ENCODE measurements around the gene SLC12A4. TPM values are rescaled to one million over a fixed set of nuclear protein-coding genes. Genes with fewer than 3 reads are reported as not detected.

SLC12A4 gene
- total RNA-seq, 1 experiment from 2014 or later: 41.9 TPM

GRCh38 chr16:67992661-67993206 is 24.3 kb upstream of the SLC12A4 start:
- CTCF ChIA-PET: no interaction called here
- POLR2A ChIA-PET (ENCODE audit: low non-redundant PET): no interaction called here
- H3K9me3 ChIP-seq (ENCODE audit: low read depth, low read length, poor library complexity, severe bottlenecking): no peaks in the 10 kb centered on the region
- no peaks in the 10 kb centered on the region for H3K27me3 ChIP-seq (replicated peaks; ENCODE audit: insufficient read depth, low read depth, low read length, poor library complexity)
- H3K36me3 ChIP-seq (ENCODE audit: insufficient read depth, low read length, poor library complexity, severe bottlenecking): no peaks in the 10 kb centered on the region
- H3K27ac ChIP-seq (ENCODE audit: low read depth, low read length, poor library complexity, severe bottlenecking): no peak overlapping the region
- no peak overlapping the region for H3K4me3 ChIP-seq (ENCODE audit: low read depth, low read length, poor library complexity, severe bottlenecking)
- DNase-seq (ENCODE audit: low spot score): no peak
- peaks cover 5% of the 10 kb centered on the region for H3K4me1 ChIP-seq (ENCODE audit: insufficient read depth, low read length, poor library complexity, severe bottlenecking)
- intact Hi-C loops (cut with micrococcal nuclease; ENCODE audit: unreplicated experiment): loop anchor here (1.0 kb wide), 2 partner anchors 48 to 237 kb away; no protein-coding TSS in a partner anchor
- no TSS peak for BruUV-seq (replicated peaks)
- no peak for TF ChIP-seq EZH2 (IDR thresholded peaks at IDR 0.05; ENCODE audit: borderline replicate concordance, low read depth, low read length, poor library complexity, severe bottlenecking)
- TF ChIP-seq, protein P1, sequence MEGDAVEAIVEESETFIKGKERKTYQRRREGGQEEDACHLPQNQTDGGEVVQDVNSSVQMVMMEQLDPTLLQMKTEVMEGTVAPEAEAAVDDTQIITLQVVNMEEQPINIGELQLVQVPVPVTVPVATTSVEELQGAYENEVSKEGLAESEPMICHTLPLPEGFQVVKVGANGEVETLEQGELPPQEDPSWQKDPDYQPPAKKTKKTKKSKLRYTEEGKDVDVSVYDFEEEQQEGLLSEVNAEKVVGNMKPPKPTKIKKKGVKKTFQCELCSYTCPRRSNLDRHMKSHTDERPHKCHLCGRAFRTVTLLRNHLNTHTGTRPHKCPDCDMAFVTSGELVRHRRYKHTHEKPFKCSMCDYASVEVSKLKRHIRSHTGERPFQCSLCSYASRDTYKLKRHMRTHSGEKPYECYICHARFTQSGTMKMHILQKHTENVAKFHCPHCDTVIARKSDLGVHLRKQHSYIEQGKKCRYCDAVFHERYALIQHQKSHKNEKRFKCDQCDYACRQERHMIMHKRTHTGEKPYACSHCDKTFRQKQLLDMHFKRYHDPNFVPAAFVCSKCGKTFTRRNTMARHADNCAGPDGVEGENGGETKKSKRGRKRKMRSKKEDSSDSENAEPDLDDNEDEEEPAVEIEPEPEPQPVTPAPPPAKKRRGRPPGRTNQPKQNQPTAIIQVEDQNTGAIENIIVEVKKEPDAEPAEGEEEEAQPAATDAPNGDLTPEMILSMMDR (conservative IDR thresholded peaks at IDR 0.05; ENCODE audit: low read depth, low read length): no peak

- no peaks in the 10 kb centered on the region for H3K9me3 ChIP-seq (ENCODE audit: low read depth, low read length, poor library complexity, severe bottlenecking)
- H3K4me3 ChIP-seq (ENCODE audit: low read depth, low read length, poor library complexity, severe bottlenecking): no peak overlapping the region
- intact Hi-C loops (cut with micrococcal nuclease; ENCODE audit: unreplicated experiment): no loop called here
- TF ChIP-seq, protein P1 (conservative IDR thresholded peaks at IDR 0.05; ENCODE audit: low read depth, low read length): no peak
- TF ChIP-seq EZH2 (IDR thresholded peaks at IDR 0.05; ENCODE audit: borderline replicate concordance, low read depth, low read length, poor library complexity, severe bottlenecking): no peak
- no TSS peak for BruUV-seq (replicated peaks)
- ChIA-PET CTCF (no interaction called here), POLR2A (ENCODE audit: low non-redundant PET) (no interaction called here)
- no peaks in the 10 kb centered on the region for H3K36me3 ChIP-seq (ENCODE audit: insufficient read depth, low read length, poor library complexity, severe bottlenecking)
- no peak for DNase-seq (ENCODE audit: low spot score)
- peaks cover 5% of the 10 kb centered on the region for H3K4me1 ChIP-seq (ENCODE audit: insufficient read depth, low read length, poor library complexity, severe bottlenecking)
- no peaks in the 10 kb centered on the region for H3K27me3 ChIP-seq (replicated peaks; ENCODE audit: insufficient read depth, low read depth, low read length, poor library complexity)
- no peak overlapping the region for H3K27ac ChIP-seq (ENCODE audit: low read depth, low read length, poor library complexity, severe bottlenecking)
These were observed 21.6 kb upstream of the SLC12A4 start for GRCh38 chr16:67990018-67990386.

DNA sequence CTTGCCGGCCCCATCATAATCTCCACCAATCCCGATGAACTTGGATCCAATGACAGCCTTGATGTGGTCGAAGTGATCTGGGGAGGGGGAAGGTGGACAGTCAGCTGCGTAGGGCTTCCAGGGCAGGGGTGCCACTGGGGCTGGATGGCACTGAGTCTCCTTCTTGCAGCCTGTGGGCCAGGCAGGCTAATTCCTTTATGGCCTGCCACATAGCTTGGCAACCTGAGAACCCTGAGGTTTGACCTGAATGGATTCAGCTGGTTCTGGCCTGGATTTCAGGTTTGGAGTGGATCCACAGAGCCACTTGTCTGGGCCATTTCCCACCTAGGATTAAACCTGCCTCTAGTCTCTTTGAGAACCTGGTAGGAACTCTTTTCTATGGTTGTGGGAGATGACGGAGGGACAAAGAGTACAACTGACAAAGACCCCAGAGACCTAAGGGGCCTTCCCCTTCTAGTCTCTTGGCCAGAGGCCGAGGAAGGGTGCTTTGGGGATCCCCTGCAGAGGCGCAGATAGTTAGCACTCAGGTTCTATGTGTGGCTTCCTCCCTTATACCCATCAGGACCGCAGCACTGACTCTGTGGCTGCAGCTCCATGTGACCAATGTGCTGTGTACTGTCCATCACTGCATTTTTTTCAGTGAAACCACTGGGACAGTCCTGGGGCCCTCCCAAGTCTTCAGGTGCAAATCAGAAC is 21.0 kb upstream of the SLC12A4 start:
- no peaks in the 10 kb centered on the region for H3K36me3 ChIP-seq (ENCODE audit: insufficient read depth, low read length, poor library complexity, severe bottlenecking)
- no peak overlapping the region for H3K4me3 ChIP-seq (ENCODE audit: low read depth, low read length, poor library complexity, severe bottlenecking)
- intact Hi-C loops (cut with micrococcal nuclease; ENCODE audit: unreplicated experiment): no loop called here
- CTCF ChIA-PET: no interaction called here
- POLR2A ChIA-PET (ENCODE audit: low non-redundant PET): no interaction called here
- DNase-seq (ENCODE audit: low spot score): no peak
- H3K27me3 ChIP-seq (replicated peaks; ENCODE audit: insufficient read depth, low read depth, low read length, poor library complexity): no peaks in the 10 kb centered on the region
- no peak overlapping the region for H3K27ac ChIP-seq (ENCODE audit: low read depth, low read length, poor library complexity, severe bottlenecking)
- BruUV-seq (replicated peaks): no TSS peak
- H3K9me3 ChIP-seq (ENCODE audit: low read depth, low read length, poor library complexity, severe bottlenecking): no peaks in the 10 kb centered on the region
- H3K4me1 ChIP-seq (ENCODE audit: insufficient read depth, low read length, poor library complexity, severe bottlenecking): peaks cover 5% of the 10 kb centered on the region
- TF ChIP-seq, protein P1 (conservative IDR thresholded peaks at IDR 0.05; ENCODE audit: low read depth, low read length): no peak
- no peak for TF ChIP-seq EZH2 (IDR thresholded peaks at IDR 0.05; ENCODE audit: borderline replicate concordance, low read depth, low read length, poor library complexity, severe bottlenecking)
